HG02938 (cell line): Measurements from ENCODE around the gene NAV1.

Experiments used
- ATAC-seq: cut with Tn5 transposase; IDR thresholded peaks from one replicate; pipeline ENCODE4 v1.9.1; 2021; ENCODE audit warnings: mild to moderate bottlenecking, moderate library complexity; ENCODE audit not compliant: unreplicated experiment

The NAV1 gene

GRCh38 chr1:201525193-201525778 lies 13.6 kb upstream of the NAV1 start:
- no peak for ATAC-seq

- ATAC-seq, result no peak
These were observed 11.0 kb upstream of the NAV1 start for GRCh38 chr1:201527879-201528278.

GRCh38 chr1:201528631-201529252 lies 10.2 kb upstream of the NAV1 start:
- no peak for ATAC-seq

GRCh38 chr1:201530741-201531531 lies 8.0 kb upstream of the NAV1 start:
- no peak for ATAC-seq

GRCh38 chr1:201531551-201532425 lies 7.1 kb upstream of the NAV1 start:
- ATAC-seq, result no peak

GRCh38 chr1:201533836-201534235 lies 5.1 kb upstream of the NAV1 start:
- no peak for ATAC-seq

- no peak for ATAC-seq
These were observed 3.6 kb upstream of the NAV1 start for GRCh38 chr1:201535046-201535918.

- ATAC-seq, result no peak
These were observed 3.0 kb upstream of the NAV1 start for GRCh38 chr1:201535919-201536245.

- no peak for ATAC-seq
These were observed 2.4 kb upstream of the NAV1 start for GRCh38 chr1:201536558-201536957.

- ATAC-seq, result no peak
These were observed 1.9 kb upstream of the NAV1 start for GRCh38 chr1:201537028-201537427.

GRCh38 chr1:201537467-201537866 lies 1.5 kb upstream of the NAV1 start:
- no peak for ATAC-seq

- no peak for ATAC-seq
These were observed 876 bp upstream of the NAV1 start for GRCh38 chr1:201537891-201538611.

- ATAC-seq, result no peak
These were observed 869 bp downstream of the NAV1 start for GRCh38 chr1:201539561-201540431.

GRCh38 chr1:201540846-201541735 lies 2.2 kb downstream of the NAV1 start:
- ATAC-seq, result no peak

- no peak for ATAC-seq
These were observed 3.5 kb downstream of the NAV1 start for GRCh38 chr1:201542309-201543035.

- ATAC-seq, result no peak
These were observed 5.1 kb downstream of the NAV1 start for GRCh38 chr1:201543871-201544642.
